Measurements from ENCODE around the gene MALAT1.
A peak's percentile ranks its signal among the peaks of the same experiment; 100 is the strongest.

DNA sequence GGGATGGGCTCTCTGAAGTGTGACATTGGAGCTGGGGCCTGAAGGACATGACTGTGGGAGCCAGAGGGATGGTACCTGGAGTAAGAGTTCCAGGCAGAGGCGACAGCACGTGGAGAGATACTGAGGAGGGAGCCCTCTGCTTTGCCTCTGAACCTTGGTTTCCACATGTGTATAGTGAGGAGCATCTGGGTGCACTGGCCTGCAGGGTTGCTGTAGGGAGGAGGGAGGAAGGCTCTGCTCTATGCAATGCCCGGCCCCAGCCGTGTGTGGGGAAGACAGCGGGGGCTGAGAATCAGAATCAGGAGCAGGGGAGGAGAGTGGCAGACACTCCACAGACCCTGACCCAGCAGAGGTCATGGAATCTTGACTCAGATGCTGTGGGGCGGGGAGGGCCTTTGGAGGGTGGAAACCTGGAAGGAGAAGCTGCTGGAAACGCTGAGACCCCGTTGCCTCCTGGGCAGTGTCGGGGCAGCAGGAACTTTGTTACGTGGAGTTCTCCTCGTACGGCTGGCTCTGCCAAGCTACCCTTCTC, 30.0 kb downstream of the MALAT1 start:
- TF ChIP-seq NR2C2 (CRISPR knock-in tag; IDR thresholded peaks at IDR 0.05; ENCODE audit: borderline replicate concordance) = no peak
- no peak for TF ChIP-seq ZGPAT (CRISPR knock-in tag; IDR thresholded peaks at IDR 0.05)
- no peak for TF ChIP-seq PCBP1 (IDR thresholded peaks at IDR 0.05; ENCODE audit: borderline replicate concordance, low read depth, low read length)
- no peak for TF ChIP-seq YY1 (IDR thresholded peaks at IDR 0.05; ENCODE audit: insufficient read depth, insufficient replicate concordance, low read depth, low read length)
- no peak for TF ChIP-seq ZNF576 (CRISPR knock-in tag; IDR thresholded peaks at IDR 0.05)
- no peak for TF ChIP-seq CCAR2 (optimal IDR thresholded peaks at IDR 0.05; ENCODE audit: low read depth, low read length)
- TF ChIP-seq POLR2A (IDR thresholded peaks at IDR 0.05; ENCODE audit: insufficient read depth in 1 of 2, low read depth in 2 of 2, low read length in 2 of 2) = peak in 1 of 2 experiments; percentile 40; a peak in 1 of 4 replicates
- TF ChIP-seq, protein P1, sequence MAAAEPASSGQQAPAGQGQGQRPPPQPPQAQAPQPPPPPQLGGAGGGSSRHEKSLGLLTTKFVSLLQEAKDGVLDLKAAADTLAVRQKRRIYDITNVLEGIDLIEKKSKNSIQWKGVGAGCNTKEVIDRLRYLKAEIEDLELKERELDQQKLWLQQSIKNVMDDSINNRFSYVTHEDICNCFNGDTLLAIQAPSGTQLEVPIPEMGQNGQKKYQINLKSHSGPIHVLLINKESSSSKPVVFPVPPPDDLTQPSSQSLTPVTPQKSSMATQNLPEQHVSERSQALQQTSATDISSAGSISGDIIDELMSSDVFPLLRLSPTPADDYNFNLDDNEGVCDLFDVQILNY (CRISPR knock-in tag; conservative IDR thresholded peaks at IDR 0.05) = no peak
- TF ChIP-seq ZNF138 (CRISPR knock-in tag; IDR thresholded peaks at IDR 0.05; ENCODE audit: low read depth) = no peak
- TF ChIP-seq FUBP1 (CRISPR knock-in tag; IDR thresholded peaks at IDR 0.05; ENCODE audit: borderline replicate concordance) = no peak
- no peak for TF ChIP-seq ZNF546 (CRISPR knock-in tag; conservative IDR thresholded peaks at IDR 0.05)

All from HepG2 (cell line).